ENCODE data around the gene CDADC1. TPM values are rescaled to one million over a fixed set of nuclear protein-coding genes. Genes with fewer than 3 reads are reported as not detected.
"Not testable (repeated sequence)": the region's sequence is repeated elsewhere in the genome, so short reads cannot be mapped to it uniquely, and the experiment has no call there.

The CDADC1 gene
- total and polyA plus RNA-seq, 2 experiments from 2014 or later, result 1.8 to 13.7 TPM

DNA sequence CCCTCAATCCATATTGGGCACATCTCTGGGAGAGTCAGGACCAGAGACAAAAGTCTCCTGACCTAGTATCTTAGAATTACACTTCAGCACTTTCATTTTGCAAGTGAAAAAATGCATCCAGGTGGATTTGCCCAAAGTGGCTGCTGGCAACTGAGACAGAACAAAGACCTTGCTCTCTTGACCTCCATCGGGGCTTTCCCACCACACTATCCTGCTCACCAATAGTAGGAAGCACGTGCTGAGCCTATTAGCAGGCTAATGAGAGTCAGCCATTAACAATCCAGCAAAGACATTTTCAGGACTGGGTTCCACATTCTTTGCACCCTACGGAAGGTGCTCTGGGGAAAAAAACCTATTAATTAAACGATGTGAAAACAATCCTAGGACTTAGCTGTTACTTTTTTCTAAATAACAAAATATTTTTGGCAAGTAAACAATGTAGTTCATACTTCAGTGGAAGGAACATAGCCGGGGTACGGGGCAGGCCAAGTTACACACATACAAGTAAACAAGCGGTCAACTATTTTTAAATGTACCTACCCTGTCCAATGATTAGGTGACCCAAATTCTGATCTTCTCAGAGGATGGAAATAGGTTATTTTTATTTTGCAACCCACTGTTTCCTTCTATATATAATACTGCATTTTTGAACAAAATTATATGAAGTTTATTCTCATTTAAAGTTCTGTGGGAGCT is 78.6 kb downstream of the CDADC1 start:
- Histone ChIP-seq H2AFZ (no peak overlapping the region), H3F3A (ENCODE audit: insufficient read depth) (no peaks in the 10 kb centered on the region), H3K27ac (no peak overlapping the region), H3K4me1 (ENCODE audit: insufficient read depth) (no peaks in the 10 kb centered on the region), H3K9me2 (ENCODE audit: insufficient read depth) (no peaks in the 10 kb centered on the region), H3K79me2 (ENCODE audit: insufficient read depth) (no peaks in the 10 kb centered on the region), H3K4me2 (ENCODE audit: unreplicated experiment) (no peak overlapping the region), H3K4me3 (no peak overlapping the region), H3K36me3 (ENCODE audit: low read depth) (no peaks in the 10 kb centered on the region), H4K20me1 (ENCODE audit: insufficient read depth) (no peaks in the 10 kb centered on the region), H3K27me3 (replicated peaks; ENCODE audit: insufficient read depth) (no peaks in the 10 kb centered on the region), H3K9ac (no peak overlapping the region), H3K9me3 (ENCODE audit: low read depth) (no peaks in the 10 kb centered on the region)
- no peak for DNase-seq
- WGBS, 2 experiments (ENCODE audit: low coverage in 1 of 2, low lambda C conversion rate in 2 of 2, missing lambda C conversion rate in 2 of 2), result 90 to 91% methylated on average over 7 of the region's 7 CpGs
- in situ Hi-C loops (cut with MboI), result no loop called here
- TF ChIP-seq EZH2phosphoT487 (IDR thresholded peaks at IDR 0.05; ENCODE audit: insufficient read depth, low read depth) (no peak), EZH2 (IDR thresholded peaks at IDR 0.05; ENCODE audit: insufficient read depth, poor library complexity, severe bottlenecking) (no peak)

DNA sequence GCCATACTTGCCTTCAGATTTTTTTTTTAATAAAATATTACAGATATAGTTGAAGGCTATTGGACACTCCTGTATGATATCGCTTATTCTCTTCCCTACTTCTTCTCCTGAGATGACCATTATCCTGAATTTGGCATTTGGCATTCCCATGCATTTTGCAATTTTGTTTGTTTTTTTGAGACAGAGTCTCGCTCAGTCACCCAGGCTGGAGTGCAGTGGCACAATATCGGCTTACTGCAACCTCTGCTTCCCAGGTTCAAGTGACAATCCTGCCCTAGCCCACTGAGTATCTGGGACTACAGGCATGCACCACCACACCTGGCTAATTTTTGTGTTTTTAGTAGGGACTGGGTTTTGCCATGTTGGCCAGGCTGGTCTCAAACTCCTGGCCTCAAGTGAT is 79.4 kb downstream of the CDADC1 start:
- H3K9me2 ChIP-seq (ENCODE audit: insufficient read depth); H3K27ac ChIP-seq; H3K36me3 ChIP-seq (ENCODE audit: low read depth); H3K79me2 ChIP-seq (ENCODE audit: insufficient read depth); H3K27me3 ChIP-seq (replicated peaks; ENCODE audit: insufficient read depth); DNase-seq; H4K20me1 ChIP-seq (ENCODE audit: insufficient read depth); H3K4me2 ChIP-seq (ENCODE audit: unreplicated experiment); H3F3A ChIP-seq (ENCODE audit: insufficient read depth); H3K4me1 ChIP-seq (ENCODE audit: insufficient read depth); H3K4me3 ChIP-seq; in situ Hi-C loops (cut with MboI); H3K9me3 ChIP-seq (ENCODE audit: low read depth); H3K9ac ChIP-seq; H2AFZ ChIP-seq: not testable (repeated sequence)
- WGBS, 2 experiments (ENCODE audit: low coverage in 1 of 2, low lambda C conversion rate in 2 of 2, missing lambda C conversion rate in 2 of 2), result 95 to 96% methylated on average over 3 of the region's 3 CpGs

DNA sequence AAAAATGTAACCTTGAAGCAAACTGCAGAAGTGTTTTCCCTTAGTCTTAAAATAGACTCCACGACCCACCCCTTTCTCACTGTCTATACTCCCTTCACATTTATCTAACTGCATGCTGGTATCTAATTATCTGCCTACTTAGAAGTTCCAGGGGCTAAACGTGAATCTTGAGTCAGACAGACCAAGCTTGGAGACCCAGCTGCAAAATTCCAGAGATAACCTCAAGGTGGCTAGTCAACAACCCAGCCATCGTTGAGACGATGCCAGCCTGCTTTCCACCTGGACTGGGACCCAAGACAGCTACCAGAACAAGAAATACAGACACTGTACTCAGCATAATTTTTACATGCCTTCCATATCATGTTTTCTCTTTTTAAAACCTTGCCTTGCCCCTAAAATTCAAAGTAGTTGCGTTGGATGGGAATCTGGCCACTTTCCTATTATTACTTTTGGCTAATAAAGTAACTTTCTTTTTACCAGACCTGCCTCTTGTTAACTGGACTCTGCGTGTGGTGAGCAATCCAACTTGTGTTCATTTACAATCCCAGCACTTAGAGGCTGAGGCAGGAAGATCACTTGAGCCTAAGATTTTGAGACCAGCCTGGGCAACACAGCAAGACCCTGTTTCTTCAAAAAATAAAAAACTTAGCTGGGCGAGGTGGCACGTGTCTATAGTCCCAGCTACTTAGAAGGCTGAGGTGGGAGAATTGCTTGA is 82.3 kb downstream of the CDADC1 start:
- Histone ChIP-seq H3K4me1 (ENCODE audit: insufficient read depth) (no peaks in the 10 kb centered on the region), H3K9me2 (ENCODE audit: insufficient read depth) (no peaks in the 10 kb centered on the region), H4K20me1 (ENCODE audit: insufficient read depth) (no peaks in the 10 kb centered on the region), H3K4me2 (ENCODE audit: unreplicated experiment) (no peak overlapping the region), H3K4me3 (no peak overlapping the region), H2AFZ (no peak overlapping the region), H3F3A (ENCODE audit: insufficient read depth) (no peaks in the 10 kb centered on the region), H3K79me2 (ENCODE audit: insufficient read depth) (no peaks in the 10 kb centered on the region), H3K27me3 (replicated peaks; ENCODE audit: insufficient read depth) (no peaks in the 10 kb centered on the region), H3K36me3 (ENCODE audit: low read depth) (no peaks in the 10 kb centered on the region), H3K27ac (no peak overlapping the region), H3K9ac (no peak overlapping the region), H3K9me3 (ENCODE audit: low read depth) (no peaks in the 10 kb centered on the region)
- WGBS, 2 experiments (ENCODE audit: low coverage in 1 of 2, low lambda C conversion rate in 2 of 2, missing lambda C conversion rate in 2 of 2), result 82 to 86% methylated on average over 8 of the region's 8 CpGs
- TF ChIP-seq EZH2phosphoT487 (IDR thresholded peaks at IDR 0.05; ENCODE audit: insufficient read depth, low read depth) (no peak), EZH2 (IDR thresholded peaks at IDR 0.05; ENCODE audit: insufficient read depth, poor library complexity, severe bottlenecking) (no peak)
- in situ Hi-C loops (cut with MboI), result no loop called here
- DNase-seq, result no peak

DNA sequence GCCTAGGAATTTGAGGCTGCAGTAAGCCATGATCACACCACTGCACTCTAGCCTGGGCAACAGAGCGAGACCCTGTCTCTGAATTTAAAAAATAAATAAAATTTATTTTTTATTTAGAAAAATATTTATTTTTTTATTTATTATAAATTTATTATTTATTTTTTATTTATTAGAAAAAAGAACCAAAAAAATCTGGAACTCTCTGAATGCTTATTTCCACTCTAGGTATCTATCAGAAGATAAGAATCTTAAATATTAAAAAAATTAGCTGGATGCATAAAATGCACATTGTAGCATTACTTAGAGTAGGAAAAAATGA is 82.8 kb downstream of the CDADC1 start:
- Histone ChIP-seq H3K4me2 (ENCODE audit: unreplicated experiment) (no peak overlapping the region), H3K9ac (no peak overlapping the region), H3K9me2 (ENCODE audit: insufficient read depth) (no peaks in the 10 kb centered on the region), H3K4me3 (no peak overlapping the region), H3K36me3 (ENCODE audit: low read depth) (no peaks in the 10 kb centered on the region), H3F3A (ENCODE audit: insufficient read depth) (no peaks in the 10 kb centered on the region), H3K27me3 (replicated peaks; ENCODE audit: insufficient read depth) (no peaks in the 10 kb centered on the region), H3K9me3 (ENCODE audit: low read depth) (no peaks in the 10 kb centered on the region), H2AFZ (no peak overlapping the region), H3K79me2 (ENCODE audit: insufficient read depth) (no peaks in the 10 kb centered on the region), H4K20me1 (ENCODE audit: insufficient read depth) (no peaks in the 10 kb centered on the region), H3K27ac (no peak overlapping the region), H3K4me1 (ENCODE audit: insufficient read depth) (no peaks in the 10 kb centered on the region)
- WGBS, 2 experiments (ENCODE audit: low coverage in 1 of 2, low lambda C conversion rate in 2 of 2, missing lambda C conversion rate in 2 of 2), result 98 to 100% methylated on average over 1 of the region's 1 CpG
- DNase-seq, result no peak
- TF ChIP-seq EZH2phosphoT487 (IDR thresholded peaks at IDR 0.05; ENCODE audit: insufficient read depth, low read depth) (no peak), EZH2 (IDR thresholded peaks at IDR 0.05; ENCODE audit: insufficient read depth, poor library complexity, severe bottlenecking) (no peak)
- in situ Hi-C loops (cut with MboI), result no loop called here

All from GM23248 (cell line).